Measurements from ENCODE around the gene TSFM.

The TSFM gene

GRCh38 chr12:57780284-57780897, 2.2 kb upstream of the TSFM start:
- DNase-seq (ENCODE audit: low spot score): no peak

- DNase-seq (ENCODE audit: low spot score): no peak
These were observed 1.3 kb upstream of the TSFM start for GRCh38 chr12:57781244-57781643.

GRCh38 chr12:57781801-57782200, 786 bp upstream of the TSFM start:
- no peak for DNase-seq (ENCODE audit: low spot score)

GRCh38 chr12:57782243-57782607, 362 bp upstream of the TSFM start:
- DNase-seq (ENCODE audit: low spot score): no peak

- no peak for DNase-seq (ENCODE audit: low spot score)
These were observed 847 bp downstream of the TSFM start for GRCh38 chr12:57783466-57783801.

- no peak for DNase-seq (ENCODE audit: low spot score)
These were observed 1.3 kb downstream of the TSFM start for GRCh38 chr12:57783861-57784260.

- no peak for DNase-seq (ENCODE audit: low spot score)
These were observed 11.3 kb downstream of the TSFM start for GRCh38 chr12:57793920-57794319.

- no peak for DNase-seq (ENCODE audit: low spot score)
These were observed 12.8 kb downstream of the TSFM start for GRCh38 chr12:57795354-57795753.

GRCh38 chr12:57796996-57797395, 14.4 kb downstream of the TSFM start:
- DNase-seq (ENCODE audit: low spot score): no peak

GRCh38 chr12:57797933-57798332, 15.3 kb downstream of the TSFM start:
- DNase-seq (ENCODE audit: low spot score): no peak

GRCh38 chr12:57800965-57801364, 18.4 kb downstream of the TSFM start:
- DNase-seq (ENCODE audit: low spot score): no peak

GRCh38 chr12:57802607-57803006, 20.0 kb downstream of the TSFM start:
- DNase-seq (ENCODE audit: low spot score): no peak

- DNase-seq (ENCODE audit: low spot score): peak; percentile 9
These were observed 20.8 kb downstream of the TSFM start for GRCh38 chr12:57803319-57803893.

GRCh38 chr12:57806677-57807076, 24.1 kb downstream of the TSFM start:
- no peak for DNase-seq (ENCODE audit: low spot score)

- DNase-seq (ENCODE audit: low spot score): no peak
These were observed 24.7 kb downstream of the TSFM start for GRCh38 chr12:57807285-57807684.

- no peak for DNase-seq (ENCODE audit: low spot score)
These were observed 25.8 kb downstream of the TSFM start for GRCh38 chr12:57808351-57808750.

- DNase-seq (ENCODE audit: low spot score): no peak
These were observed 26.8 kb downstream of the TSFM start for GRCh38 chr12:57809425-57809824.

- no peak for DNase-seq (ENCODE audit: low spot score)
These were observed 27.9 kb downstream of the TSFM start for GRCh38 chr12:57810450-57810849.

GRCh38 chr12:57811028-57811755, 28.6 kb downstream of the TSFM start:
- DNase-seq (ENCODE audit: low spot score): no peak

GRCh38 chr12:57813111-57813970, 30.8 kb downstream of the TSFM start:
- no peak for DNase-seq (ENCODE audit: low spot score)

- no peak for DNase-seq (ENCODE audit: low spot score)
These were observed 31.6 kb downstream of the TSFM start for GRCh38 chr12:57813971-57814772.

Measured in activated CD4-positive, alpha-beta T cell treated with anti-CD3 and anti-CD28 coated beads, Interleukin-2, Interleukin-4, amounts not matched to agents 100 ng/mL and 50 ng/mL, durations not matched to agents 16 hours and 8 hours (primary cell).